Loucy (cell line): ENCODE data around the gene SLC23A3.

Experiments used
- EZH2phosphoT487 ChIP-seq: fragments of 200-600 bp; IDR thresholded peaks from 2 replicates; pipeline ENCODE4 v1.6.1; 2018; ENCODE audit warnings: antibody characterized with exemption, mild to moderate bottlenecking, moderate library complexity, borderline replicate concordance
- TF ChIP-seq, protein P1 (sequence below): fragments of 200-600 bp; sonication (generic); conservative IDR thresholded peaks from 2 replicates; pipeline ENCODE4 v1.5.1; 2014; ENCODE audit warnings: mild to moderate bottlenecking, antibody characterized with exemption, low read length

DNA sequence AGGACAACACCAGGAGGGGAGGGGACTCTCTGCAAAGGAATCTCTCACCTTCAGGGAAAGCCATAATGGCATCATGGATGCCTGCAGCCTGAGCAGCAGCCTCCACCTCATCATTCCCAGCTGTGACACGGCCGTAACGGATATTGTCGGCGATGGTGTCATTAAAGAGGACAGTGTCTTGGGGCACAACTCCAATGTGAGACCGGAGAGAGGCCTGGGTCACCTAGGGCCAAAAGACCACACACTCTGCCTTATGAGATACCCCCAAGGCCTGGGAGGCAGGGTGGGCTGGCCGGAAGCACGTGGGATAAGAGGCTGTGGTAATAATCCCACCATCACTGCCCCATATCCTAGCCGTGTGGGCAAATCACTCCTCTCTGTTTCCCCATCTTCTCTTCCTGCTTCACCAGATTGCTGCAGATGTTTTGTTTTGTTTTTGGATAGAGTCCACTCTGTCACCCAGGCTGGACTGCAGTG is 41.1 kb upstream of the SLC23A3 start:
- TF ChIP-seq, protein P1, sequence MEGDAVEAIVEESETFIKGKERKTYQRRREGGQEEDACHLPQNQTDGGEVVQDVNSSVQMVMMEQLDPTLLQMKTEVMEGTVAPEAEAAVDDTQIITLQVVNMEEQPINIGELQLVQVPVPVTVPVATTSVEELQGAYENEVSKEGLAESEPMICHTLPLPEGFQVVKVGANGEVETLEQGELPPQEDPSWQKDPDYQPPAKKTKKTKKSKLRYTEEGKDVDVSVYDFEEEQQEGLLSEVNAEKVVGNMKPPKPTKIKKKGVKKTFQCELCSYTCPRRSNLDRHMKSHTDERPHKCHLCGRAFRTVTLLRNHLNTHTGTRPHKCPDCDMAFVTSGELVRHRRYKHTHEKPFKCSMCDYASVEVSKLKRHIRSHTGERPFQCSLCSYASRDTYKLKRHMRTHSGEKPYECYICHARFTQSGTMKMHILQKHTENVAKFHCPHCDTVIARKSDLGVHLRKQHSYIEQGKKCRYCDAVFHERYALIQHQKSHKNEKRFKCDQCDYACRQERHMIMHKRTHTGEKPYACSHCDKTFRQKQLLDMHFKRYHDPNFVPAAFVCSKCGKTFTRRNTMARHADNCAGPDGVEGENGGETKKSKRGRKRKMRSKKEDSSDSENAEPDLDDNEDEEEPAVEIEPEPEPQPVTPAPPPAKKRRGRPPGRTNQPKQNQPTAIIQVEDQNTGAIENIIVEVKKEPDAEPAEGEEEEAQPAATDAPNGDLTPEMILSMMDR: no peak
- TF ChIP-seq EZH2phosphoT487: no peak
